ENCODE data around the gene OR5B21. TPM values are rescaled to one million over a fixed set of nuclear protein-coding genes. Genes with fewer than 3 reads are reported as not detected.

OR5B21 gene
- total and polyA plus RNA-seq, 12 donors: not detected

- H3K9me3 ChIP-seq: no peaks in the 10 kb centered on the region
- no peak for TF ChIP-seq CTCF (IDR thresholded peaks at IDR 0.05)
- H3K27me3 ChIP-seq: peaks cover 0 to 4% (median 0%) of the 10 kb centered on the region in 7 donors
- no peaks in the 10 kb centered on the region for H3K36me3 ChIP-seq
- H3K27ac ChIP-seq: no peak overlapping the region
- no peaks in the 10 kb centered on the region for H3K4me1 ChIP-seq
- WGBS, 2 donors: 70 to 78% methylated on average over 6 of the region's 6 CpGs
- H3K4me3 ChIP-seq: no peak overlapping the region
- no peak for ATAC-seq
- intact Hi-C loops (cut with DNase I): no loop called here
- DNase-seq: no peak
Measured at GRCh38 chr11:58504232-58504631, 3.7 kb downstream of the OR5B21 start.

DNA sequence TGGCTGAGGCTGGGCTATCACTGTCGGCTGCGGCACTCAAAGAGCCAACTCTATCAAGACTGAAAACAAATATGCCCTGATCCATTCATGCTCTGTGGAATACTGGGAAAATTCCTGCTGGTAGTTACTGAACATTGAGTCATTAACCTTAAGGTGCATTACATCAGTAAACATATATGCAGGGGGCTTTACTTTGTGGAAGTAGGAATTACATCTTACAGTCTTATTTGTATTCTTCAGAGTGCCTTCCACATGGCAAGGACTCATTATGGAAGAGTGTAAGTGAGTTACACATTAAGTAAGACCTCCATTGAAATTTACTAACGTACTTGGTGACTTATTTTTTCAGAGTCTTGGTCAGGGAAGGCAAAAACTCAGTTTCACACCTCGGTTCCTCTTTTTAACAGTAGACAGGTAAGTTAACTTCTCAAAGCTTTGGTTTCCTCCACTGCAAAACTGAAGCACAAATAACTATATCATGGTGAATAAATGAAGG lies 4.5 kb downstream of the OR5B21 start:
- Histone ChIP-seq H3K27ac (no peak overlapping the region), H3K36me3 (no peaks in the 10 kb centered on the region), H3K27me3 (peaks cover 0 to 4% (median 0%) of the 10 kb centered on the region in 7 donors), H3K4me3 (no peak overlapping the region), H3K9me3 (no peaks in the 10 kb centered on the region), H3K4me1 (peaks cover 0 to 4% (median 0%) of the 10 kb centered on the region in 9 donors)
- ATAC-seq: no peak
- intact Hi-C loops (cut with DNase I): no loop called here
- TF ChIP-seq CTCF (IDR thresholded peaks at IDR 0.05): no peak
- no peak for DNase-seq
- 87 to 89% methylated on average over 4 of the region's 4 CpGs for WGBS, 2 donors

GRCh38 chr11:58502004-58502403 lies 5.9 kb downstream of the OR5B21 start:
- no peak for ATAC-seq

GRCh38 chr11:58498464-58498863 lies 9.4 kb downstream of the OR5B21 start:
- no peak for ATAC-seq
- no peak for TF ChIP-seq CTCF (IDR thresholded peaks at IDR 0.05)
- Histone ChIP-seq H3K27ac (peak overlapping the region in 1 of 10 donors; percentile 16), H3K9me3 (no peaks in the 10 kb centered on the region), H3K4me1 (peaks cover 0 to 8% (median 0%) of the 10 kb centered on the region in 9 donors), H3K36me3 (no peaks in the 10 kb centered on the region), H3K4me3 (no peak overlapping the region), H3K27me3 (peaks cover 0 to 4% (median 0%) of the 10 kb centered on the region in 7 donors)
- WGBS, 2 donors: 48 to 53% methylated on average over 2 of the region's 2 CpGs
- intact Hi-C loops (cut with DNase I): no loop called here
- no peak for DNase-seq

More at GRCh38 chr11:58502004-58502403, 5.9 kb downstream of the OR5B21 start:
- no peaks in the 10 kb centered on the region for H3K9me3 ChIP-seq
- H3K27me3 ChIP-seq: peaks cover 0 to 4% (median 0%) of the 10 kb centered on the region in 7 donors
- DNase-seq: no peak
- H3K36me3 ChIP-seq: no peaks in the 10 kb centered on the region
- H3K4me3 ChIP-seq: no peak overlapping the region
- intact Hi-C loops (cut with DNase I): no loop called here
- no peak overlapping the region for H3K27ac ChIP-seq
- TF ChIP-seq CTCF (IDR thresholded peaks at IDR 0.05): no peak
- peaks cover 0 to 7% (median 0%) of the 10 kb centered on the region in 9 donors for H3K4me1 ChIP-seq

Data from heart right ventricle (tissue), 16 donors.